Neural progenitor cell (in vitro differentiated cells): ENCODE measurements around the gene APBA3. TPM values are rescaled to one million over a fixed set of nuclear protein-coding genes. Genes with fewer than 3 reads are reported as not detected.

Source experiments
- DNase-seq: peaks from one replicate; pipeline ENCODE4 v3.0.0-alpha.2; 2016; ENCODE audit warnings: low spot score
- H2AFZ ChIP-seq: fragments of 200-600 bp; sonication (generic); replicated peaks from 2 replicates; pipeline ENCODE4 v1.6.1; 2016; ENCODE audit warnings: antibody characterized with exemption
- H3F3A ChIP-seq: fragments of 200-600 bp; sonication (generic); 2 replicates; pipeline ENCODE4 v1.6.1; 2016; ENCODE audit warnings: antibody characterized with exemption, low read depth
- H3K27ac ChIP-seq: fragments of 200-600 bp; sonication (generic); 2 replicates; pipeline ENCODE4 v1.5.1; 2016; ENCODE audit warnings: mild to moderate bottlenecking
- H3K27me3 ChIP-seq: fragments of 200-600 bp; sonication (generic); 2 replicates; pipeline ENCODE4 v1.6.1; 2016; ENCODE audit warnings: mild to moderate bottlenecking, moderate library complexity
- H3K36me3 ChIP-seq: fragments of 200-600 bp; sonication (generic); 2 replicates; pipeline ENCODE4 v1.5.1; 2016
- H3K4me1 ChIP-seq: fragments of 200-600 bp; sonication (generic); 2 replicates; pipeline ENCODE4 v1.6.1; 2016; ENCODE audit warnings: mixed run types
- H3K4me2 ChIP-seq: fragments of 200-600 bp; sonication (generic); 2 replicates; pipeline ENCODE4 v1.6.1; 2016
- H3K4me3 ChIP-seq: fragments of 200-600 bp; sonication (generic); 2 replicates; pipeline ENCODE4 v1.5.1; 2016
- H3K79me2 ChIP-seq: fragments of 200-600 bp; sonication (generic); 2 replicates; pipeline ENCODE4 v1.6.1; 2016; ENCODE audit warnings: low read depth
- H3K9ac ChIP-seq: fragments of 200-600 bp; sonication (generic); 2 replicates; pipeline ENCODE4 v1.6.1; 2016
- H3K9me3 ChIP-seq: fragments of 200-600 bp; sonication (generic); 2 replicates; pipeline ENCODE4 v1.5.1; 2016; ENCODE audit warnings: low read depth
- H4K20me1 ChIP-seq: fragments of 200-600 bp; sonication (generic); 2 replicates; pipeline ENCODE4 v1.6.1; 2016; ENCODE audit warnings: low read depth
- H3K27ac Mint-ChIP-seq: 3 replicates; pipeline ENCODE4 v1.8.0; 2021; ENCODE audit warnings: mixed read lengths
- H3K27me3 Mint-ChIP-seq: 2 replicates; pipeline ENCODE4 v1.8.0; 2022; ENCODE audit warnings: low read depth, mild to moderate bottlenecking, inconsistent platforms, moderate library complexity, mixed read lengths; ENCODE audit not compliant: insufficient read depth
- H3K36me3 Mint-ChIP-seq: 3 replicates; pipeline ENCODE4 v1.8.0; 2021; ENCODE audit warnings: mixed read lengths
- H3K4me1 Mint-ChIP-seq: 3 replicates; pipeline ENCODE4 v1.8.0; 2021; ENCODE audit warnings: mixed read lengths
- H3K4me3 Mint-ChIP-seq: 3 replicates; pipeline ENCODE4 v1.8.0; 2021; ENCODE audit warnings: mild to moderate bottlenecking, moderate library complexity, mixed read lengths
- H3K9me3 Mint-ChIP-seq: 3 replicates; pipeline ENCODE4 v1.8.0; 2020; ENCODE audit warnings: mixed read lengths
- CTCF ChIP-seq: fragments of 200-600 bp; sonication (generic); IDR thresholded peaks from 2 replicates; pipeline ENCODE4 v1.5.1; 2017; ENCODE audit warnings: antibody characterized with exemption, mild to moderate bottlenecking
- EZH2 ChIP-seq: fragments of 200-600 bp; sonication (generic); IDR thresholded peaks from 2 replicates; pipeline ENCODE4 v1.6.1; 2017; ENCODE audit warnings: antibody characterized with exemption, mild to moderate bottlenecking, moderate library complexity
- EZH2phosphoT487 ChIP-seq: fragments of 200-600 bp; sonication (generic); IDR thresholded peaks from 2 replicates; pipeline ENCODE4 v1.6.1; 2017; ENCODE audit warnings: antibody characterized with exemption
- total RNA-seq: library from RNA; depleted of rRNA; stranded (reverse); fragments of >200 nt; gene quantifications from 2 replicates; pipeline ENCODE4 v1.2.3, GENCODE V29; 2015; ENCODE audit warnings: low replicate concordance

Gene APBA3
- total RNA-seq, 1 donor from 2014 or later = 17.3 TPM

- H3K27me3 Mint-ChIP-seq = no peaks in the 10 kb centered on the region
- H2AFZ ChIP-seq = no peak overlapping the region
- peaks cover 12% of the 10 kb centered on the region for H3K36me3 Mint-ChIP-seq
- H3K27ac ChIP-seq = no peak overlapping the region
- DNase-seq = no peak
- H3K4me1 ChIP-seq = no peaks in the 10 kb centered on the region
- no peaks in the 10 kb centered on the region for H3K27me3 ChIP-seq
- no peaks in the 10 kb centered on the region for H3K36me3 ChIP-seq
- no peak overlapping the region for H3K4me3 ChIP-seq
- no peaks in the 10 kb centered on the region for H3K79me2 ChIP-seq
- no peaks in the 10 kb centered on the region for H4K20me1 ChIP-seq
- no peaks in the 10 kb centered on the region for H3F3A ChIP-seq
- H3K9me3 ChIP-seq = no peaks in the 10 kb centered on the region
- TF ChIP-seq CTCF (no peak), EZH2 (no peak), EZH2phosphoT487 (no peak)
- H3K27ac Mint-ChIP-seq = no peak overlapping the region
- no peak overlapping the region for H3K4me3 Mint-ChIP-seq
- no peak overlapping the region for H3K4me2 ChIP-seq
- no peaks in the 10 kb centered on the region for H3K4me1 Mint-ChIP-seq
- no peak overlapping the region for H3K9ac ChIP-seq
- H3K9me3 Mint-ChIP-seq = no peaks in the 10 kb centered on the region
These were observed 7.7 kb downstream of the APBA3 start for GRCh38 chr19:3753631-3754410.

GRCh38 chr19:3752492-3752891, 9.0 kb downstream of the APBA3 start:
- peaks cover 12% of the 10 kb centered on the region for H3K36me3 Mint-ChIP-seq
- no peak overlapping the region for H3K4me3 Mint-ChIP-seq
- H3K4me1 Mint-ChIP-seq = no peaks in the 10 kb centered on the region
- Histone ChIP-seq H3K36me3 (no peaks in the 10 kb centered on the region), H4K20me1 (no peaks in the 10 kb centered on the region), H3K9ac (no peak overlapping the region), H3K4me3 (no peak overlapping the region), H2AFZ (no peak overlapping the region), H3K27me3 (no peaks in the 10 kb centered on the region), H3F3A (no peaks in the 10 kb centered on the region), H3K27ac (no peak overlapping the region), H3K4me1 (no peaks in the 10 kb centered on the region), H3K79me2 (no peaks in the 10 kb centered on the region), H3K4me2 (no peak overlapping the region), H3K9me3 (no peaks in the 10 kb centered on the region)
- H3K9me3 Mint-ChIP-seq = no peaks in the 10 kb centered on the region
- no peaks in the 10 kb centered on the region for H3K27me3 Mint-ChIP-seq
- H3K27ac Mint-ChIP-seq = no peak overlapping the region
- no peak for DNase-seq
- no peak for TF ChIP-seq CTCF
- TF ChIP-seq EZH2phosphoT487 = no peak
- TF ChIP-seq EZH2 = no peak

- no peak overlapping the region for H3K4me3 Mint-ChIP-seq
- no peaks in the 10 kb centered on the region for H3K4me1 Mint-ChIP-seq
- no peak for DNase-seq
- Histone ChIP-seq H3K79me2 (no peaks in the 10 kb centered on the region), H4K20me1 (no peaks in the 10 kb centered on the region), H3K27me3 (no peaks in the 10 kb centered on the region), H3K4me1 (no peaks in the 10 kb centered on the region), H3K9me3 (no peaks in the 10 kb centered on the region), H3K4me2 (no peak overlapping the region), H3K36me3 (no peaks in the 10 kb centered on the region), H2AFZ (no peak overlapping the region), H3K9ac (no peak overlapping the region), H3K4me3 (no peak overlapping the region), H3F3A (no peaks in the 10 kb centered on the region), H3K27ac (no peak overlapping the region)
- no peaks in the 10 kb centered on the region for H3K27me3 Mint-ChIP-seq
- H3K27ac Mint-ChIP-seq = no peak overlapping the region
- TF ChIP-seq EZH2 (no peak), EZH2phosphoT487 (no peak), CTCF (no peak)
- H3K9me3 Mint-ChIP-seq = no peaks in the 10 kb centered on the region
- peaks cover 11% of the 10 kb centered on the region for H3K36me3 Mint-ChIP-seq
These were observed 10.3 kb downstream of the APBA3 start for GRCh38 chr19:3751236-3751635.
